IPS-18a (cell line): ENCODE measurements around the gene PHKA1.
"Not testable (repeated sequence)": the region's sequence is repeated elsewhere in the genome, so short reads cannot be mapped to it uniquely, and the experiment has no call there.

Source experiments
- H3K27ac ChIP-seq: one replicate; pipeline ENCODE4 v1.5.1; 2013; ENCODE audit warnings: low read length
- H3K27me3 ChIP-seq: one replicate; pipeline ENCODE4 v1.6.1; 2013; ENCODE audit warnings: mild to moderate bottlenecking, low read length; ENCODE audit not compliant: control insufficient read depth, insufficient read depth
- H3K36me3 ChIP-seq: one replicate; pipeline ENCODE4 v1.6.1; 2013; ENCODE audit warnings: low read depth, low read length; ENCODE audit not compliant: control insufficient read depth
- H3K4me1 ChIP-seq: one replicate; pipeline ENCODE4 v1.6.1; 2013; ENCODE audit warnings: low read depth, low read length; ENCODE audit not compliant: control insufficient read depth
- H3K4me3 ChIP-seq: one replicate; pipeline ENCODE4 v1.5.1; 2013; ENCODE audit warnings: low read length
- H3K9ac ChIP-seq: one replicate; pipeline ENCODE4 v1.6.1; 2013; ENCODE audit warnings: mild to moderate bottlenecking, low read length, moderate library complexity
- H3K9me3 ChIP-seq: one replicate; pipeline ENCODE4 v1.6.1; 2013; ENCODE audit warnings: low read depth, low read length; ENCODE audit not compliant: control insufficient read depth

Gene PHKA1

GRCh38 chrX:72568406-72569092 is 145.6 kb downstream of the PHKA1 start:
- H3K27ac ChIP-seq: no peak overlapping the region
- H3K9ac ChIP-seq: no peak overlapping the region
- H3K4me1 ChIP-seq: no peaks in the 10 kb centered on the region
- no peak overlapping the region for H3K4me3 ChIP-seq
- no peaks in the 10 kb centered on the region for H3K27me3 ChIP-seq
- peaks cover 15% of the 10 kb centered on the region for H3K36me3 ChIP-seq
- H3K9me3 ChIP-seq: peaks cover 9% of the 10 kb centered on the region

- Histone ChIP-seq H3K4me1 (no peaks in the 10 kb centered on the region), H3K27me3 (no peaks in the 10 kb centered on the region), H3K36me3 (peaks cover 15% of the 10 kb centered on the region), H3K9me3 (peaks cover 8% of the 10 kb centered on the region), H3K27ac (no peak overlapping the region), H3K4me3 (no peak overlapping the region), H3K9ac (no peak overlapping the region)
Measured at GRCh38 chrX:72566448-72566847, 147.7 kb downstream of the PHKA1 start.

GRCh38 chrX:72559655-72560054 is 154.5 kb downstream of the PHKA1 start:
- not testable (repeated sequence) for H3K4me3 ChIP-seq, H3K4me1 ChIP-seq, H3K27ac ChIP-seq, H3K9ac ChIP-seq, H3K9me3 ChIP-seq, H3K36me3 ChIP-seq, H3K27me3 ChIP-seq

- Histone ChIP-seq H3K9ac (peak overlapping the region; percentile 61), H3K4me3 (peak overlapping the region; percentile 44), H3K4me1 (peaks cover 6% of the 10 kb centered on the region), H3K27me3 (no peaks in the 10 kb centered on the region), H3K27ac (no peak overlapping the region), H3K9me3 (peaks cover 3% of the 10 kb centered on the region), H3K36me3 (no peaks in the 10 kb centered on the region)
Measured at GRCh38 chrX:72554448-72555140, 159.5 kb downstream of the PHKA1 start.

- H3K4me1 ChIP-seq, H3K27ac ChIP-seq, H3K27me3 ChIP-seq, H3K9me3 ChIP-seq, H3K9ac ChIP-seq, H3K36me3 ChIP-seq, H3K4me3 ChIP-seq: not testable (repeated sequence)
Measured at GRCh38 chrX:72552443-72552842, 161.7 kb downstream of the PHKA1 start.

- no peaks in the 10 kb centered on the region for H3K27me3 ChIP-seq
- no peak overlapping the region for H3K4me3 ChIP-seq
- no peaks in the 10 kb centered on the region for H3K4me1 ChIP-seq
- H3K9me3 ChIP-seq: peaks cover 17% of the 10 kb centered on the region
- H3K36me3 ChIP-seq: no peaks in the 10 kb centered on the region
- H3K9ac ChIP-seq: no peak overlapping the region
- no peak overlapping the region for H3K27ac ChIP-seq
Measured at GRCh38 chrX:72545990-72546389, 168.1 kb downstream of the PHKA1 start.

GRCh38 chrX:72540318-72540717 is 173.8 kb downstream of the PHKA1 start:
- no peaks in the 10 kb centered on the region for H3K4me1 ChIP-seq
- no peak overlapping the region for H3K4me3 ChIP-seq
- no peaks in the 10 kb centered on the region for H3K36me3 ChIP-seq
- no peaks in the 10 kb centered on the region for H3K27me3 ChIP-seq
- no peak overlapping the region for H3K27ac ChIP-seq
- H3K9me3 ChIP-seq: peaks cover 17% of the 10 kb centered on the region
- H3K9ac ChIP-seq: no peak overlapping the region

- H3K4me1 ChIP-seq: no peaks in the 10 kb centered on the region
- H3K9me3 ChIP-seq: peaks cover 17% of the 10 kb centered on the region
- H3K36me3 ChIP-seq: no peaks in the 10 kb centered on the region
- no peaks in the 10 kb centered on the region for H3K27me3 ChIP-seq
- H3K27ac ChIP-seq: no peak overlapping the region
- no peak overlapping the region for H3K9ac ChIP-seq
- no peak overlapping the region for H3K4me3 ChIP-seq
Measured at GRCh38 chrX:72539822-72540221, 174.3 kb downstream of the PHKA1 start.

- Histone ChIP-seq H3K27ac (no peak overlapping the region), H3K36me3 (no peaks in the 10 kb centered on the region), H3K27me3 (no peaks in the 10 kb centered on the region), H3K4me3 (no peak overlapping the region), H3K9me3 (peaks cover 11% of the 10 kb centered on the region), H3K4me1 (no peaks in the 10 kb centered on the region), H3K9ac (no peak overlapping the region)
Measured at GRCh38 chrX:72536542-72536941, 177.6 kb downstream of the PHKA1 start.

GRCh38 chrX:72532366-72532765 is 181.7 kb downstream of the PHKA1 start:
- H3K27ac ChIP-seq: no peak overlapping the region
- peaks cover 11% of the 10 kb centered on the region for H3K9me3 ChIP-seq
- H3K36me3 ChIP-seq: no peaks in the 10 kb centered on the region
- H3K4me1 ChIP-seq: no peaks in the 10 kb centered on the region
- H3K9ac ChIP-seq: no peak overlapping the region
- no peaks in the 10 kb centered on the region for H3K27me3 ChIP-seq
- no peak overlapping the region for H3K4me3 ChIP-seq
